Measurements from ENCODE around the gene PYGO1. TPM values are rescaled to one million over a fixed set of nuclear protein-coding genes. Genes with fewer than 3 reads are reported as not detected.

Gene PYGO1
- total and polyA plus RNA-seq, 12 donors = 1.6 to 12.4 (median 7.9) TPM

DNA sequence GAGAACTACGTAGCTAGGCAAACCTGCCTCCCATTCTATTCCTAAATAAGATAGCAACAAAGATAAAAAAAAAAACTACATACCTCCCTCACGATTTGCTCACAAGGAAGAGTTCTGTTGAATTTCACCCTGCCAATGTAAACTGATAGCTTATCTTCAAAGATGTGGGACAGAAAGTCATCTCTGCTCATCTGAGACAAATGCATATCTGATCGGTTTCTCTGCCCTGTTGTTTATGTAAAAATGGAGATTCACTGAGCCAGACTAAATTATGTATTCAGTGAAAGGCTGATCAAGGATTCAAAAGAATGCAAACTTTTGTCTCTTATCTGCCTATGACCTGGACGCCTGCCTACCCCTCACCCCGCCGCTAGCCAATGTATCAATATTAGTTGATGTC, 11.2 kb downstream of the PYGO1 start:
- Histone ChIP-seq H3K9me3 (replicated peaks in 1 of 3) (no peaks in the 10 kb centered on the region), H3K4me3 (no peak overlapping the region), H3K36me3 (replicated peaks in 1 of 2) (no peaks in the 10 kb centered on the region), H3K27ac (no peak overlapping the region), H3K4me1 (replicated peaks in 1 of 2) (no peaks in the 10 kb centered on the region), H3K27me3 (no peaks in the 10 kb centered on the region)
- DNase-seq = no peak
- TF ChIP-seq, protein P1, sequence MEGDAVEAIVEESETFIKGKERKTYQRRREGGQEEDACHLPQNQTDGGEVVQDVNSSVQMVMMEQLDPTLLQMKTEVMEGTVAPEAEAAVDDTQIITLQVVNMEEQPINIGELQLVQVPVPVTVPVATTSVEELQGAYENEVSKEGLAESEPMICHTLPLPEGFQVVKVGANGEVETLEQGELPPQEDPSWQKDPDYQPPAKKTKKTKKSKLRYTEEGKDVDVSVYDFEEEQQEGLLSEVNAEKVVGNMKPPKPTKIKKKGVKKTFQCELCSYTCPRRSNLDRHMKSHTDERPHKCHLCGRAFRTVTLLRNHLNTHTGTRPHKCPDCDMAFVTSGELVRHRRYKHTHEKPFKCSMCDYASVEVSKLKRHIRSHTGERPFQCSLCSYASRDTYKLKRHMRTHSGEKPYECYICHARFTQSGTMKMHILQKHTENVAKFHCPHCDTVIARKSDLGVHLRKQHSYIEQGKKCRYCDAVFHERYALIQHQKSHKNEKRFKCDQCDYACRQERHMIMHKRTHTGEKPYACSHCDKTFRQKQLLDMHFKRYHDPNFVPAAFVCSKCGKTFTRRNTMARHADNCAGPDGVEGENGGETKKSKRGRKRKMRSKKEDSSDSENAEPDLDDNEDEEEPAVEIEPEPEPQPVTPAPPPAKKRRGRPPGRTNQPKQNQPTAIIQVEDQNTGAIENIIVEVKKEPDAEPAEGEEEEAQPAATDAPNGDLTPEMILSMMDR (IDR thresholded peaks at IDR 0.05) = no peak
- 79 to 86% (median 84%) methylated on average over 6 of the region's 6 CpGs for whole genome bisulfite sequencing, 4 donors
- intact Hi-C loops (cut with DNase I) = no loop called here

DNA sequence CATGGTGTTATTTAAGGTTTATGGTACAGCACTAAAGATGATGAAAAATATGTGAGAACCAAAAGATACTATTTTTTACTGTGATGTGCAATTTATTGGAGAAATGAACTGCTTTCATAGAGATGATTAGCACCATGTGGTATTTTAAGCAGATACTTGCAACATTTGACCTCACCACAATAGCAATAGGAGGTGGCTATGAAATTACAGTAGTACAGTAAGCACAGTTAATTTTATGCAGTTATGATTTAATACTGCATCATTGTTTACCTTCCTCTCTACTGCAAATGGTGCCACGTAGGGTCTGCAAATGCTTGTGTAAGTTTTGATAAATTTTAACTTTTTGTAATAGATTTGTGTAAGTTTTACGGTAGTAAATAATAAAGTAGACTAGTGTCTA, 14.0 kb downstream of the PYGO1 start:
- TF ChIP-seq POLR2A (IDR thresholded peaks at IDR 0.05) = no peak
- TF ChIP-seq, protein P1 (IDR thresholded peaks at IDR 0.05) = no peak
- intact Hi-C loops (cut with DNase I) = no loop called here
- no peak for DNase-seq
- no peak overlapping the region for H3K4me3 ChIP-seq
- no peaks in the 10 kb centered on the region for H3K4me1 ChIP-seq (replicated peaks in 1 of 2)
- H3K27ac ChIP-seq = no peak overlapping the region
- WGBS, 4 donors = 69 to 97% (median 86%) methylated on average over 2 of the region's 2 CpGs
- no peaks in the 10 kb centered on the region for H3K27me3 ChIP-seq
- H3K36me3 ChIP-seq (replicated peaks in 1 of 2) = no peaks in the 10 kb centered on the region
- H3K9me3 ChIP-seq (replicated peaks in 1 of 3) = no peaks in the 10 kb centered on the region

DNA sequence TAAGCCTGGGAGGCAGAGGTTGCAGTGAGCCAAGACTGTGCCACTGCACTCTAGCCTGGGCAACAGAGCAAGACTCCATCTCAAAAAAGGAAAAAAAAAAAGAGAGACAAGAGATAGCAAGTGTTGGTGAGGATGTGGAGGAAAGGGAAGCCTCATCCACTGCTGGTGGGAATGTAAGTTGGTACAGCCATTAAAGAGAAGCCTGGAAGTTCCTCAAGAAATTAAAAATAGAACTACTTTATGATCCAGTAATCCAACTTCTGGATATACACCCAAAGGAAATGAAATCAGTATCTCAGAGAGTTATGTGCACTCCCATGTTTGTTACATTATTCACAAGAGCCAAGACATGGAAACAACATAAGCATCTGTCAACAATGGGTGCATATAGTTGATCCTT, 14.9 kb downstream of the PYGO1 start:
- TF ChIP-seq, protein P1 (IDR thresholded peaks at IDR 0.05) = no peak
- TF ChIP-seq POLR2A (IDR thresholded peaks at IDR 0.05) = no peak
- Histone ChIP-seq H3K27me3 (no peaks in the 10 kb centered on the region), H3K4me3 (no peak overlapping the region), H3K4me1 (replicated peaks in 1 of 2) (no peaks in the 10 kb centered on the region), H3K36me3 (replicated peaks in 1 of 2) (no peaks in the 10 kb centered on the region), H3K9me3 (replicated peaks in 1 of 3) (no peaks in the 10 kb centered on the region), H3K27ac (no peak overlapping the region)
- intact Hi-C loops (cut with DNase I) = no loop called here
- no peak for DNase-seq

DNA sequence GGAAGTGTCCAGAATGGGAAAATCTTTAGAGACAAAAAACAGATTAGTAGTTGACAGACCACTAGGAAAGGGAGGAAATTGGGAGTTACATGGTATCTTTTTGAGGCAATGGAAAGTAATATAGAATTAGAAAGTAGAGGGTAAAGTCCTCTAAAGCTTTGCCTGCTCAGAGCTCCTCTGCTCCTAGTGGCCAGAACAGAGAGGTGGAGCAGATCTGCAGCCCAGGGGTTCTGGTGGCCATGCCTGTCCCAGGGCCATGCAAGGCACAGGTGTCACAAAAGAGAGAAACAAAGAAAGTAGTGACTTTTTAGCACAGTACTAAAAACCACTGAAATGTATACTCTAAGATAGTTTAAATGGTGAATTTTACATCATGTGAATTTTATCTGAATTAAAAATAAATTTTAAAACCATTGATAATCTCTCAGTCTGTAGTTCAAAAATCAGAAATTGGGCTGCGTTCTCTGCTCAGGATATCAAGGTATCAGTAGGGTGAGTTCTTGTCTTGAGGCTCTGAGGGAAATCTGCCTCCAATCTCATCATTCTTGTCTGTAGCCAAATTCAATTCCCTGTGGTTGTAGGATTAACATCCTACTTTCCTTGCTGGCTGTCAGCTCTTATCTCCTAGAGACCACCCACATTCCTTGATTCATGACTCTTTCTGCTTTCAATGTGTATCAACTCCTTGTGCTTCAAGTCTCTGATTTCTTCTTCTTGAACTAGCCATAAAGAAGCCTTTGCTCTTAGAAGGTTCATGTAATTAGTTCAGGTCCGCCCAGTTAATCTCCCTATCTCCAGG, 23.6 kb downstream of the PYGO1 start:
- 94 to 100% (median 99%) methylated on average over 2 of the region's 2 CpGs for WGBS, 4 donors
- H3K4me1 ChIP-seq (replicated peaks in 1 of 2) = no peaks in the 10 kb centered on the region
- no peak overlapping the region for H3K4me3 ChIP-seq
- H3K9me3 ChIP-seq (replicated peaks in 1 of 3) = no peaks in the 10 kb centered on the region
- no peak overlapping the region for H3K27ac ChIP-seq
- no peaks in the 10 kb centered on the region for H3K27me3 ChIP-seq
- H3K36me3 ChIP-seq (replicated peaks in 1 of 2) = no peaks in the 10 kb centered on the region
- TF ChIP-seq, protein P1 (IDR thresholded peaks at IDR 0.05) = no peak
- TF ChIP-seq POLR2A (IDR thresholded peaks at IDR 0.05) = no peak
- intact Hi-C loops (cut with DNase I) = no loop called here
- no peak for DNase-seq

Measured in adrenal gland (tissue), 12 donors.